Measurements from ENCODE around the gene TPP2. TPM values are rescaled to one million over a fixed set of nuclear protein-coding genes. Genes with fewer than 3 reads are reported as not detected.

The TPP2 gene
- total and polyA plus RNA-seq, 9 of the 15 experiments (the other 6 are each of a cell fraction or from before 2014, with no cell fraction given) = 18.8 to 87.7 (median 55.9) TPM

- TF ChIP-seq ZNF518B (CRISPR knock-in tag; IDR thresholded peaks at IDR 0.05) (no peak), CEBPZ (IDR thresholded peaks at IDR 0.05; ENCODE audit: borderline replicate concordance, low read depth, low read length) (no peak), CGGBP1 (CRISPR knock-in tag; IDR thresholded peaks at IDR 0.05) (no peak), ZNF431 (CRISPR knock-in tag; IDR thresholded peaks at IDR 0.05) (no peak), XRCC5 (IDR thresholded peaks at IDR 0.05; ENCODE audit: low read depth, low read length) (no peak), ZNF740 (CRISPR knock-in tag; IDR thresholded peaks at IDR 0.05) (no peak), ZNF740 (tag; IDR thresholded peaks at IDR 0.05) (no peak)
Observed at GRCh38 chr13:102654756-102655155, 58.0 kb downstream of the TPP2 start (continued).

Measured in K562 (cell line).